Measurements from ENCODE around the gene PRDM16.

GRCh38 chr1:3198371-3199271 lies 129.6 kb downstream of the PRDM16 start:
- TF ChIP-seq CTCF (IDR thresholded peaks at IDR 0.05) (no peak), POLR2A (IDR thresholded peaks at IDR 0.05) (no peak)

All from uterus (tissue), 2 donors.